VCaP (cell line): Measurements from ENCODE around the gene AFAP1.

Experiments used
- H3K27ac ChIP-seq: fragments of 450-650 bp; 2 replicates; pipeline ENCODE4 v1.5.1; 2017
- CTCF ChIP-seq: fragments of 450-650 bp; conservative IDR thresholded peaks from 2 replicates; pipeline ENCODE4 v1.5.1; 2017; ENCODE audit warnings: mild to moderate bottlenecking, moderate library complexity

The AFAP1 gene

GRCh38 chr4:7790023-7790422 is 149.6 kb downstream of the AFAP1 start:
- H3K27ac ChIP-seq: no peak overlapping the region
- TF ChIP-seq CTCF: no peak

DNA sequence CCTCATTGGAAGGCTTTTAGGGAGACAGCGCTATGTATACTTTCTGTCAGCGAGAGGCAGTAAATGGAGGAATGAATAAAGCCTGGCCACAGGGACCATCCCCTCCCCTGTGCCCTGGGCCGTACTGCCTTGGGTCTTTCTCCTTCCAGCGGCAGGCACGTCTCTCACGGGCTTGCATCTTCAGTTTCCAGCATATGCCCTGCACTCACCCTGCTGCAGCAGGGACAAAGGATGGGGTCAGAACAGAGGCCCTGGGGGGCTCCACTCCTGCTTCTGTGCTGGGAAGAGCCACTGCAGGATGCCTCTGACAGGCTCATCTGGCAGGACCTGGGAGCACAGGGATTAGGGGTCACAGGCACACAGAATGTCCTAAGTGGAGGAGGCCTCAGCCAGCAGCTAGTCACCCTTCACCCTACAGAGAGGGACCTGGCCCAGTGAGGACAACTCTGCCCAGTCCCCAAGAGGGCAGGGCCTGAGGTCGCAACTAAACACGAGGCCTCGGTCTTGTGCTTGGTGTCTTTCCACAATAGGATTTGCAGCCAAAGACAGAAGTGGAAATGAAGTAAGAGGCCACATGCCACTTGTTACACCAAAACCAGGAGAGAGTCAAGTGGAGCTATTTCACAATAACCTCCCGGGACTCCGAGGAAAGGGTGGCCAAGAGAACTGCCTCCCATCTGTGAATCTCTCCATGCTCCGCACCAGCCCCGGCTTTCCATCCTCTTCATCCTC is 150.8 kb downstream of the AFAP1 start:
- no peak for TF ChIP-seq CTCF
- H3K27ac ChIP-seq: no peak overlapping the region

DNA sequence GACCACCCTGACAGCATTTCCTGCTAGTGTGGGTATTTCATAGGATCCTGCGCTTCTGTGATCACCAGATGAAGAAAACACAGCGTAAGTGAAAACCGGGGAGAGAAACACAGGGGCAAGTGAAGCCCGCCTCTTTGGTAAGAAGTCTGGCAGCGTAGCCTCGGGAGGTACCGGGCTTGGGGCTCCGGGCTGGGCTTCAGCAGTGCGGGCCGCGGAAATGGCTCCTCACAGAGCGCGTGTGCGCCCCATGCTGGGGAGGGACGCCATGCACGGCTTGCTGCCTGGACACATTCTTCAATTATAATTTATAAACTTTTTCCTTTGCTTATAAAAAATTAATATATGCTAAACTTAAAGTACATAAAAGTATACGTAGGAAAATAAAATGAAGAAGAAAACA is 151.5 kb downstream of the AFAP1 start:
- H3K27ac ChIP-seq: no peak overlapping the region
- no peak for TF ChIP-seq CTCF

DNA sequence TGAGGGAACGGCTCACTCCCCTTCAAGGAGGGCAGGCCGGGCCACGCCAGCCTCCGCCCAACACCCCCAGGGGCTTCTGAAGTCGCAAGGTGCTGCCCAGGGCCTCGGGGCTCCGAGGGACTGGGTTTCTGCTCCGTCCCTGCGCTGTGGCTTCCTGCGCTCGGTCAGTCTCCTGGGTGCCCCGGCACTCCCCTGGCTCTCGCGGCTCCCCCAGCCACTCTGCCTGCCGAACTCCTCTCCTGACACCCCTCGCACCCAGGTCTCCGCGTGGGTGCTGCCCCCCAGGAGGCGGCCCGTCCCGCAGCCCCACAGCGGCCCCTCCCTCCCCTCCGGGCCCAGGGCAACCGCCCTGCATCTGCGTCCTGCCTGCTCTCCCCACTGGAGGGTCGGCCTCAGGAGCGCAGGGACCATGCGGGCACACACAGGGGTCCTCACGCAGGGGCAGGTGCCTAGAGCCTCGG is 151.9 kb downstream of the AFAP1 start:
- no peak for TF ChIP-seq CTCF
- no peak overlapping the region for H3K27ac ChIP-seq

- TF ChIP-seq CTCF: no peak
- H3K27ac ChIP-seq: no peak overlapping the region
These were observed 152.6 kb downstream of the AFAP1 start for GRCh38 chr4:7787067-7787466.

- no peak for TF ChIP-seq CTCF
- no peak overlapping the region for H3K27ac ChIP-seq
These were observed 153.1 kb downstream of the AFAP1 start for GRCh38 chr4:7786517-7786916.

- H3K27ac ChIP-seq: no peak overlapping the region
- TF ChIP-seq CTCF: no peak
These were observed 153.6 kb downstream of the AFAP1 start for GRCh38 chr4:7786040-7786439.
